RWPE2 (cell line): ENCODE results near the gene PYGO2.
A peak's percentile ranks its signal among the peaks of the same experiment; 100 is the strongest.

Source experiments
- ATAC-seq: fragments of 200-7000 bp; cut with Tn5 transposase; 3 replicates; pipeline ENCODE4 v1.9.1; 2021; ENCODE audit warnings: low read depth
- DNase-seq: peaks from one replicate; pipeline ENCODE4 v3.0.0-alpha.2; 2020; ENCODE audit warnings: low spot score
- H3K27ac ChIP-seq: fragments of 450-650 bp; 2 replicates; pipeline ENCODE4 v1.5.1; 2017; ENCODE audit warnings: mild to moderate bottlenecking; ENCODE audit not compliant: poor library complexity, severe bottlenecking
- H3K27me3 ChIP-seq: fragments of 250-450 bp; sonication (Bioruptor Pico); 2 replicates; pipeline ENCODE4 v1.5.1; 2021; ENCODE audit warnings: mild to moderate bottlenecking, moderate library complexity; ENCODE audit not compliant: insufficient read depth, poor library complexity, severe bottlenecking
- H3K36me3 ChIP-seq: fragments of 250-450 bp; sonication (Bioruptor Pico); 2 replicates; pipeline ENCODE4 v1.5.1; 2020; ENCODE audit warnings: low read depth, mild to moderate bottlenecking, moderate library complexity
- H3K4me1 ChIP-seq: fragments of 250-450 bp; sonication (Bioruptor Pico); 2 replicates; pipeline ENCODE4 v1.5.1; 2021; ENCODE audit warnings: mild to moderate bottlenecking, moderate library complexity; ENCODE audit not compliant: insufficient read depth, poor library complexity, severe bottlenecking
- H3K4me3 ChIP-seq: fragments of 250-450 bp; sonication (Bioruptor Pico); 2 replicates; pipeline ENCODE4 v1.5.1; 2021; ENCODE audit warnings: mild to moderate bottlenecking, moderate library complexity; ENCODE audit not compliant: severe bottlenecking
- H3K9me3 ChIP-seq: fragments of 250-450 bp; sonication (Bioruptor Pico); 2 replicates; pipeline ENCODE4 v1.5.1; 2021; ENCODE audit warnings: mild to moderate bottlenecking, moderate library complexity; ENCODE audit not compliant: severe bottlenecking
- TF ChIP-seq, protein P1 (sequence below): fragments of 450-650 bp; IDR thresholded peaks from one replicate; pipeline ENCODE4 v1.5.1; 2017; ENCODE audit warnings: mild to moderate bottlenecking, moderate library complexity; ENCODE audit not compliant: poor library complexity, severe bottlenecking

The PYGO2 gene

DNA sequence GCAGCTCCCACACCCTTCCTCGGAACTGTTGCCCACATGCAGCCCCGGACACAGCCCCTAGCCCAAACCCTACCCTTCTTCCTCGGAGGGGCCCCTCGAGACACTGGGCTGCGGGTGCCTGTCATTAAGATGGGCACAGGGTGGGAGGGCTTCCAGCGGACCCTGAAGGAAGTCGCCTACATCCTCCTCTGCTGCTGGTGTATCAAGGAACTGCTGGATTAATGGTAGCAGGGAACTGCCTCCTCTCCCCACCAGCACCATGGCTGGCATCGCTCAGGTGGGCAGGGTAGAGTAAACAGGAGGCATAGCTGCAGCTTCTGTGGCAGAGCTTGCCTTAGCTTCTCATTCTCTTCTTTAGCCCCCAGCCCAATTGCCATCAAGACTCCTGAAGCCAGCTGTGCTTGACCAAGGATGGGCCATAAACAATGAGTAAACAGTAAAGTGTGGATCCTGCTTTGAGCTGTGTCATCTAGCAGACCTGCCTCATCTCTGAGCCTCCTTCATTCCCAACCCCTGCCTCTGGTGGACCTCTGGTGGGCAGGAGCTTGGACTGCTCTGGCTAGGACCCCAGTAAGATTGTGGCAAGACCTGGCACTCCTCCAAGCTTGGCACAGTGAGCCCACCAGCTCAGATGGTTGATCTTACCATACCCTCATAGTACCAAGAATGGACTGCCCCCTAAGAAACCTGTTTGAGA lies 32.1 kb upstream of the PYGO2 start, which contains the start of gene LENEP:
Gene LENEP (plus strand): TSS at position 15 of the 697 bp plus-strand sequence. CDS start 22 bp downstream, at position 37.
- H3K4me1 ChIP-seq: no peaks in the 10 kb centered on the region
- no peak within 1 kb of the TSS for H3K4me3 ChIP-seq
- H3K9me3 ChIP-seq: no peaks in the 10 kb centered on the region
- peaks cover 24% of the 10 kb centered on the region for H3K36me3 ChIP-seq
- ATAC-seq: no peak; the same call in 2 of the 3 replicates
- peak; percentile 42 for DNase-seq
- TF ChIP-seq, protein P1, sequence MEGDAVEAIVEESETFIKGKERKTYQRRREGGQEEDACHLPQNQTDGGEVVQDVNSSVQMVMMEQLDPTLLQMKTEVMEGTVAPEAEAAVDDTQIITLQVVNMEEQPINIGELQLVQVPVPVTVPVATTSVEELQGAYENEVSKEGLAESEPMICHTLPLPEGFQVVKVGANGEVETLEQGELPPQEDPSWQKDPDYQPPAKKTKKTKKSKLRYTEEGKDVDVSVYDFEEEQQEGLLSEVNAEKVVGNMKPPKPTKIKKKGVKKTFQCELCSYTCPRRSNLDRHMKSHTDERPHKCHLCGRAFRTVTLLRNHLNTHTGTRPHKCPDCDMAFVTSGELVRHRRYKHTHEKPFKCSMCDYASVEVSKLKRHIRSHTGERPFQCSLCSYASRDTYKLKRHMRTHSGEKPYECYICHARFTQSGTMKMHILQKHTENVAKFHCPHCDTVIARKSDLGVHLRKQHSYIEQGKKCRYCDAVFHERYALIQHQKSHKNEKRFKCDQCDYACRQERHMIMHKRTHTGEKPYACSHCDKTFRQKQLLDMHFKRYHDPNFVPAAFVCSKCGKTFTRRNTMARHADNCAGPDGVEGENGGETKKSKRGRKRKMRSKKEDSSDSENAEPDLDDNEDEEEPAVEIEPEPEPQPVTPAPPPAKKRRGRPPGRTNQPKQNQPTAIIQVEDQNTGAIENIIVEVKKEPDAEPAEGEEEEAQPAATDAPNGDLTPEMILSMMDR: no peak
- no peaks in the 10 kb centered on the region for H3K27me3 ChIP-seq
- peak within 1 kb of the TSS; percentile 13 for H3K27ac ChIP-seq

DNA sequence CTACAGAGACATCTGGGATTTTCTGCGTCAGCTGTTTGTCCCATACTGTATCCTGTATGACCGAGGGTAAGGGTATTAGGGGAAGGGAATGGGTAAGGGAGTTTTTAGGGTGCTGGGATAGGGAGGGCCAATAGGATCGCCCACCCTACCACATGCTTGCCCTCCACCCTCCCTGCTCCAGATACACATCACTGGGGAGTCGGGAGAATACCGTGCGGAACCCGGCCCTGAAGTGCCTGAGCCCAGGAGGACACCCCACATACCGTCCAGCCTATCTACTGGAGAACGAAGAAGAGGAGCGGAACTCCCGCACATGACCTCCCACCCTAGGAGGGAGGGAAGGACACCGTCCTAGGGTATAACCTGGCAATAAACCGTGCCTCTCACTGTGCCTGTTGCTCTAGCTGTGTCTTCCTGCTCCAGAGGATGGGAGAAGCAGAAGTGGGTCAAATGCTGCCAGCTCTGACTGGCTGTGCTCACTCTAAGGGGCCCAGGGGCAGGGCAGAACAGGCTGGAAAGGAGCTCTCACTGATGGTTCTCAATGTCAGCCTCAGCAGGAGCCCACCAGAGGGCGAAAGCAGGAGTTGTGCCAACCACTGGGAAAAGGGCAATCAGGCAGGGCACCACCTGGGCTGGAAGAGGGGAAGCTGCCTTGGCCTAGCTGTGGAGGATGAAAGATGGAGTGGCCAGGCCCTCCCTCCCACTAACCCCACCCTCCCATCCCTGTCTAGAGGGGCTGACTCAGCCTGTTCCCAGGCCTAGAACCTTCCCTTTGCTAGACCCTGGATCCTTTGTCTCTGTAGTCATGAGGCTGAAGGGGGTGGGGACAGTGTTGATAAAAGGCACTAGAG lies 31.4 kb upstream of the PYGO2 start:
- peak overlapping the region; percentile 13 for H3K27ac ChIP-seq
- H3K4me1 ChIP-seq: no peaks in the 10 kb centered on the region
- TF ChIP-seq, protein P1: peak; percentile 39
- ATAC-seq (peak; percentile 61), DNase-seq (peak; percentile 55)
- peaks cover 31% of the 10 kb centered on the region for H3K36me3 ChIP-seq
- H3K9me3 ChIP-seq: no peaks in the 10 kb centered on the region
- H3K4me3 ChIP-seq: no peak overlapping the region
- H3K27me3 ChIP-seq: no peaks in the 10 kb centered on the region

DNA sequence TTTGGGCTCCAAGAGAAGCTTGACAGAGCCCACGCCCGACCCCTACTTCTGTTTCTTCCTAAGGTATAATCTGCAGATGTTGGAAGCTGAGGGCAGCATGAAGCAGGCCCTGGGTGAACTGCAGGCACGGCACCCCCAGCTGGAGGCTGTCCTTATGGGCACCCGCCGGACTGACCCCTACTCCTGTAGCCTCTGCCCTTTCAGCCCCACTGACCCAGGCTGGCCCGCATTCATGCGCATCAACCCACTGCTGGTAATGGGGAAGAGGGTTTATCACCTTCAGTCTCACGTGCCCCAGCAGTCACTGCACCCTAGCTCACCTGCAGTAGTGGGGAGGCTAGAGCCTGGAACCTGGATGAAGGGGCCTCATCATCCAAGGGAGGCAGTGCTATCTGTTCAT lies 28.7 kb upstream of the PYGO2 start:
- no peaks in the 10 kb centered on the region for H3K4me1 ChIP-seq
- DNase-seq (peak; percentile 57), ATAC-seq (no peak)
- TF ChIP-seq, protein P1: no peak
- no peaks in the 10 kb centered on the region for H3K27me3 ChIP-seq
- H3K36me3 ChIP-seq: peaks cover 52% of the 10 kb centered on the region
- H3K9me3 ChIP-seq: no peaks in the 10 kb centered on the region
- H3K4me3 ChIP-seq: no peak overlapping the region
- no peak overlapping the region for H3K27ac ChIP-seq

DNA sequence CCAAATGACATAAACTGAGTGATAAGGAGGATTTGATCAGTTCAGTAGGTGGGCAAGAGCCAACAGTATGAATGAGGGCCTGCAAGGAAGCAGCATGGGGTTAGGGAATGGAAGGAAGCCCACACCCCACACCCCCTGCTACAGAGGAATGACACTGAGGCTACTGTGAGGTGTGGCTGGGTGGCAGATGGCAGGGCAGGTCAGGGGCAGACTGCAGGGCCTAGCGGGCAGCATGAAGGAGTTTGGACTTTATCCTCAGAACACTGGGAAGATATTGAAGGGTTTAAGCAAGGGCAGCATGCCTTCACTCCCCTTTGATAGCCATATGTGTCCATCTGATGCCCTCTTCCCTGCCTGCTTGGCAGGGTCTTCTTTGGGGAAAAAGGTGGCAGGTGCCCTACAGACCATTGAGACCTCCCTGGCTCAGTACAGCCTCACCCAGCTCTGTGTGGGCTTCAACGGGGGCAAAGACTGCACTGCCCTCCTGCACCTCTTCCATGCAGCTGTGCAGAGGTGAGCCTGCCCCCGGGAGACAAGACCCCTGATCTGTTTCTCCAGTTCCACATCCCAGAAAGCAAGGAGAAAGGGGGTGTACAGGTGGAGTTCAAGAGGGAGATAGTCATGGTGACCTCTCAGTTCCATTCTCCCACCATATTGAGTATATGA lies 27.7 kb upstream of the PYGO2 start:
- no peaks in the 10 kb centered on the region for H3K4me1 ChIP-seq
- H3K4me3 ChIP-seq: no peak overlapping the region
- no peaks in the 10 kb centered on the region for H3K9me3 ChIP-seq
- no peak for ATAC-seq
- H3K27me3 ChIP-seq: no peaks in the 10 kb centered on the region
- TF ChIP-seq, protein P1: no peak
- H3K36me3 ChIP-seq: peaks cover 56% of the 10 kb centered on the region
- no peak overlapping the region for H3K27ac ChIP-seq
- DNase-seq: no peak
